ENCODE results near the gene BAZ1B.
"Not testable (repeated sequence)": the region's sequence is repeated elsewhere in the genome, so short reads cannot be mapped to it uniquely, and the experiment has no call there.

DNA sequence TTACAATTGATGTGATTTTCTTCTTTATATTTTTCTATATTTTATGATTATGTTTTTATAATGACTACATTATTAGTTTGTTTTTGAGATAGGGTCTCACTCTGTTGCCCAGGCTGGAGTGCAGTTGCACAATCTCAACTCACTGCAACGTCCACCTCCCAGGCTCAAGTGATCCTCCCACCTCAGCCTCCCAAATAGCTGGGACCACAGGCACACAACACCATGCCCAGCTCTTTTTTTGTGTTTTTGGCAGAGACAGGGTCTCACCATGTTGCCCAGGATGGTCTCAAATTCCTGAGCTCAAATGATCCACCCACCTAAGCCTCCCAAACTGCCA, 4.0 kb upstream of the BAZ1B start:
- TF ChIP-seq, protein P1, sequence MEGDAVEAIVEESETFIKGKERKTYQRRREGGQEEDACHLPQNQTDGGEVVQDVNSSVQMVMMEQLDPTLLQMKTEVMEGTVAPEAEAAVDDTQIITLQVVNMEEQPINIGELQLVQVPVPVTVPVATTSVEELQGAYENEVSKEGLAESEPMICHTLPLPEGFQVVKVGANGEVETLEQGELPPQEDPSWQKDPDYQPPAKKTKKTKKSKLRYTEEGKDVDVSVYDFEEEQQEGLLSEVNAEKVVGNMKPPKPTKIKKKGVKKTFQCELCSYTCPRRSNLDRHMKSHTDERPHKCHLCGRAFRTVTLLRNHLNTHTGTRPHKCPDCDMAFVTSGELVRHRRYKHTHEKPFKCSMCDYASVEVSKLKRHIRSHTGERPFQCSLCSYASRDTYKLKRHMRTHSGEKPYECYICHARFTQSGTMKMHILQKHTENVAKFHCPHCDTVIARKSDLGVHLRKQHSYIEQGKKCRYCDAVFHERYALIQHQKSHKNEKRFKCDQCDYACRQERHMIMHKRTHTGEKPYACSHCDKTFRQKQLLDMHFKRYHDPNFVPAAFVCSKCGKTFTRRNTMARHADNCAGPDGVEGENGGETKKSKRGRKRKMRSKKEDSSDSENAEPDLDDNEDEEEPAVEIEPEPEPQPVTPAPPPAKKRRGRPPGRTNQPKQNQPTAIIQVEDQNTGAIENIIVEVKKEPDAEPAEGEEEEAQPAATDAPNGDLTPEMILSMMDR (IDR thresholded peaks at IDR 0.05): not testable (repeated sequence)
- not testable (repeated sequence) for TF ChIP-seq POLR2A (IDR thresholded peaks at IDR 0.05)

Measured in body of pancreas (tissue), 4 donors.